Kidney (tissue), 14 donors: ENCODE data around the gene SNAP47. TPM values are rescaled to one million over a fixed set of nuclear protein-coding genes. Genes with fewer than 3 reads are reported as not detected.

ENCODE experiments used
- DNase-seq, 5 donors: peaks; one replicate each; pipeline ENCODE4 v3.0.0-alpha.2; 2013 to 2020
- FAIRE-seq: peaks from 2 replicates; lab custom pipeline; 2012; peaks lifted over from hg19 to GRCh38; lab: Jason Lieb, UNC
- H3K27ac ChIP-seq, 2 donors: one replicate each; pipeline ENCODE4 v1.7.0; 2013; ENCODE audit warnings: low read depth in 2 of 2, low read length in 2 of 2, inconsistent platforms in 1 of 2
- H3K27me3 ChIP-seq: one replicate; pipeline ENCODE4 v1.7.1; 2013; ENCODE audit warnings: low read length, inconsistent platforms; ENCODE audit not compliant: control insufficient read depth, insufficient read depth
- H3K36me3 ChIP-seq, 3 donors: one replicate each; pipeline versions ENCODE4 v1.7.0 to v1.7.1; 2013; ENCODE audit warnings: low read length in 3 of 3, control low read depth in 1 of 3, inconsistent platforms in 1 of 3; ENCODE audit not compliant: insufficient read depth in 3 of 3, control insufficient read depth in 2 of 3
- H3K4me1 ChIP-seq, 3 donors: one replicate each; pipeline versions ENCODE4 v1.7.0 to v1.7.1; 2013; ENCODE audit warnings: low read length in 3 of 3, inconsistent platforms in 1 of 3, low read depth in 1 of 3; ENCODE audit not compliant: control insufficient read depth in 2 of 3, insufficient read depth in 2 of 3
- H3K4me3 ChIP-seq, 3 donors: one replicate each; pipeline versions ENCODE4 v1.7.0 to v1.8.1; 2013; ENCODE audit warnings: low read length in 3 of 3, control low read depth in 1 of 3, inconsistent platforms in 1 of 3
- H3K9ac ChIP-seq, 3 donors: one replicate each; pipeline versions ENCODE4 v1.7.0 to v1.7.1; 2013; ENCODE audit warnings: low read length in 3 of 3, control low read depth in 1 of 3, inconsistent platforms in 1 of 3
- H3K9me3 ChIP-seq, 3 donors: one replicate each; pipeline versions ENCODE4 v1.7.0 to v1.7.1; 2013; ENCODE audit warnings: low read length in 3 of 3, control low read depth in 1 of 3, inconsistent platforms in 1 of 3; ENCODE audit not compliant: control insufficient read depth in 2 of 3, insufficient read depth in 1 of 3
- intact Hi-C: fragments of 100-400 bp; cut with DNase I; formaldehyde crosslinking; loops from one replicate; pipeline ENCODE4 v1.11.1; 2022
- polyA plus RNA-seq: library from polyadenylated mRNA; stranded (reverse); fragments of 350-450 nt; fragmentation: Illumina TruSeq; extraction: RNeasy Lipid Tissue Mini Kit (QIAGEN cat#74804); gene quantifications from one replicate; pipeline ENCODE4 v1.2.3, GENCODE V29; 2014; ENCODE audit warnings: low read depth, low replicate concordance; ENCODE audit not compliant: insufficient read depth
- total RNA-seq: library from RNA; stranded (reverse); fragmentation: NEBNext Ultra II Directional; extraction: Animal tissue kit (Norgen Biotek cat#: 25700); gene quantifications from one replicate; pipeline ENCODE4 v1.2.1, GENCODE V29; 2021
- TF ChIP-seq, protein P1 (sequence below): IDR thresholded peaks from 3 replicates; pipeline ENCODE4 v1.5.1; 2012; ENCODE audit warnings: mild to moderate bottlenecking, moderate library complexity, borderline replicate concordance; ENCODE audit not compliant: insufficient read depth; ENCODE audit errors: extremely low read depth
- donor health status: control.
- donor health status: control.
- donor health status: control.
- donor health status: control.
- donor health status: control.
- donor health status: DM: yes; HTN: yes; CAD: no.
- donor health status: Normal renal cell carcinoma (clear cell type).

Gene SNAP47
- total and polyA plus RNA-seq, 2 donors from 2014 or later = 31.6 to 32.4 TPM

DNA sequence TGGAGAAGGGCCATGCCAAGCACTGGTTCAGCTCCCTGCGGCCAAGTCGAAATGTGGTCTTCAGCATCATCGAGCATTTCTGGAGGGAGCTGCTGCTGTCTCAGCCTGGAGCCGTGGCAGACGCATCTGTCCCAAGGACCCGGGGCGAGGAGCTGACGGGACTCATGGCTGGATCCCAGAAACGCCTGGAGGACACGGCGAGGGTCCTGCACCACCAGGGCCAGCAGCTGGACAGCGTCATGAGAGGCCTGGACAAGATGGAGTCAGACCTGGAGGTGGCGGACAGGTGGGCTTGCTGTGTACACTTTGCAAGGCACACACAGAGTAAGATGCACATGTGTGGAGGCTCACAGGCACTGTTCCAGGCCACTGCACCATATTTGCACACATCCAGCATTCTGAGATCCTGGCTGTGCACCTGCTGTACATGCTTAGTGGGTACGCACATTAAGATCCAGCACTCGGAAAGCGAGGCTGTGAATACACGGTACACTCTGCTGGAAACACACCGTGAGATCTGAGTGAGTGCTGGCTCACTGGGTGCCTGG, 12.8 kb downstream of the SNAP47 start:
- intact Hi-C loops = no loop called here
- TF ChIP-seq, protein P1, sequence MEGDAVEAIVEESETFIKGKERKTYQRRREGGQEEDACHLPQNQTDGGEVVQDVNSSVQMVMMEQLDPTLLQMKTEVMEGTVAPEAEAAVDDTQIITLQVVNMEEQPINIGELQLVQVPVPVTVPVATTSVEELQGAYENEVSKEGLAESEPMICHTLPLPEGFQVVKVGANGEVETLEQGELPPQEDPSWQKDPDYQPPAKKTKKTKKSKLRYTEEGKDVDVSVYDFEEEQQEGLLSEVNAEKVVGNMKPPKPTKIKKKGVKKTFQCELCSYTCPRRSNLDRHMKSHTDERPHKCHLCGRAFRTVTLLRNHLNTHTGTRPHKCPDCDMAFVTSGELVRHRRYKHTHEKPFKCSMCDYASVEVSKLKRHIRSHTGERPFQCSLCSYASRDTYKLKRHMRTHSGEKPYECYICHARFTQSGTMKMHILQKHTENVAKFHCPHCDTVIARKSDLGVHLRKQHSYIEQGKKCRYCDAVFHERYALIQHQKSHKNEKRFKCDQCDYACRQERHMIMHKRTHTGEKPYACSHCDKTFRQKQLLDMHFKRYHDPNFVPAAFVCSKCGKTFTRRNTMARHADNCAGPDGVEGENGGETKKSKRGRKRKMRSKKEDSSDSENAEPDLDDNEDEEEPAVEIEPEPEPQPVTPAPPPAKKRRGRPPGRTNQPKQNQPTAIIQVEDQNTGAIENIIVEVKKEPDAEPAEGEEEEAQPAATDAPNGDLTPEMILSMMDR = no peak
- Histone ChIP-seq H3K4me1 (no peaks in the 10 kb centered on the region), H3K27ac (no peak overlapping the region), H3K36me3 (peaks cover 3 to 8% (median 8%) of the 10 kb centered on the region in 3 donors), H3K9ac (no peak overlapping the region), H3K9me3 (no peaks in the 10 kb centered on the region), H3K4me3 (no peak overlapping the region), H3K27me3 (no peaks in the 10 kb centered on the region)
- DNase-seq = peak in 1 of 5 donors; percentile 75
- FAIRE-seq = no peak

DNA sequence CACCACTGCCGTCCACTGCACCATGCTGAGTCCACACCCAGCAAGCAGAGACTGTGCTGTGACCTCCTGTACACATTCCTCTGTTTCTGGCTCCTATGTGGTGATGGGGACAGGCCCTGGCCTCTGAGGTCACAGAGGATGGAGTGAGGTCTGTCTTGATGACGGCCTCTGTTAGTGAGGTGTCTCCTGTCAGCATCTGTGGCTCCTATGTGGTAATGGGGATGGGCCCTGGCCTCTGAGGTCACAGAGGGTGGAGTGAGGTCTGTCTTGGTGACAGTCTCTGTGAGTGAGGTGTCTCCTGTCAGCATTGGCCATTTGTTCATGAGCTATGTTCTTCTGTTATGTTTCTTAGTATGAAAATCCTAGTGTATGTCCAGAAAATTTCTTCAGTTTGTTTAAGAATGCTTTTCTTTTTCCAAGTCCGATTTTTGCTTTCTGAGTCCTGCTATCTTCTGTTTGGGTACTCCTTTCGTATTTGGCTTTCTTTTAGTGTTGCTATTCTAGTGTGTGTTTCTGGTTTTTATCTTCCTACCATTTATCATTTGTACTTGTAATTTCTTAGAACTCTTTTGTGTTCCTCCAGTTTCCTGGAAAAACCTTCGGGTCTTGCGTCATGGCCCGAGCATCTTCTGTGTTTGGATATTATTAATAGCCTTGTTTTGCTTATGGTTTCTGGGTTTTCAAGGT, 13.4 kb downstream of the SNAP47 start:
- FAIRE-seq = no peak
- Histone ChIP-seq H3K36me3 (peaks cover 3 to 10% (median 8%) of the 10 kb centered on the region in 3 donors), H3K27ac (no peak overlapping the region), H3K27me3 (no peaks in the 10 kb centered on the region), H3K9ac (no peak overlapping the region), H3K4me1 (no peaks in the 10 kb centered on the region), H3K9me3 (no peaks in the 10 kb centered on the region), H3K4me3 (no peak overlapping the region)
- DNase-seq = no peak
- TF ChIP-seq, protein P1 = no peak
- intact Hi-C loops = no loop called here

DNA sequence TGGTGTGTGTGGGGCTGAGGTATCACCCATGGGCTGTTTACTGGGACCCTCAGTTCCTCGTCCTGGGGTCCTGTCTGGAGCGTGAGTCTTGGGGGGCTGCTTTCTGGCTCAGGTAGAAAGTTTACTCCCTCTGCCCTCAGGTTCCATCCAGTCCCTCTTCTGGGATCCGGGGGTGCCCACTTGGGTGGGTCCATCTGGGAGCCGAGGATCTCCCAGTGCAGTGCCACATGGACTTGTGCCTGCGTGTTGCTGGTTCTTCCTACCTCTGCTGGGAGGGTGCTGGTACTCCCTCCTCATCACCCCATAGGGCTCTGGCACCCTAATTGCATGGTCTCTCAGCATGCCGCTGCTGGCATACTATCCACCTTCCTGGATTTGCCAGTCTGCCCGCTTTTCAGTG, 14.0 kb downstream of the SNAP47 start:
- no peaks in the 10 kb centered on the region for H3K9me3 ChIP-seq
- no peak overlapping the region for H3K4me3 ChIP-seq
- no peak for FAIRE-seq
- H3K4me1 ChIP-seq = no peaks in the 10 kb centered on the region
- DNase-seq = no peak
- H3K27ac ChIP-seq = no peak overlapping the region
- H3K27me3 ChIP-seq = no peaks in the 10 kb centered on the region
- peaks cover 3 to 10% (median 8%) of the 10 kb centered on the region in 3 donors for H3K36me3 ChIP-seq
- TF ChIP-seq, protein P1 = no peak
- H3K9ac ChIP-seq = no peak overlapping the region
- intact Hi-C loops = no loop called here
